Endothelial cell of umbilical vein (primary cell): ENCODE measurements around the gene MIR17HG. TPM values are rescaled to one million over a fixed set of nuclear protein-coding genes. Genes with fewer than 3 reads are reported as not detected.
A peak's percentile ranks its signal among the peaks of the same experiment; 100 is the strongest.

ENCODE experiments used
- BruUV-seq: library from RNA; stranded (reverse); fragments of 400-500 nt; replicated peaks from 2 replicates; lab custom pipeline; 2021; lab: Mats Ljungman, UMichigan
- CTCF ChIA-PET: fragments of 300-600, 350-600 bp; sonication (Branson Sonifier 250); formaldehyde crosslinking; loops from one replicate; lab custom pipeline; 2021; ENCODE audit warnings: antibody characterized with exemption, inconsistent platforms; lab: Charles Lee
- POLR2A ChIA-PET: fragments of 300-600, 350-600 bp; sonication (Branson Sonifier 250); formaldehyde crosslinking; loops from one replicate; lab custom pipeline; 2021; ENCODE audit warnings: antibody characterized with exemption, inconsistent platforms; lab: Charles Lee
- DNase-seq: peaks from one replicate; pipeline ENCODE4 v3.0.0-alpha.2; 2011; ENCODE audit warnings: low read depth, low spot score
- FAIRE-seq: peaks from 2 replicates; lab custom pipeline; 2011; peaks lifted over from hg19 to GRCh38; lab: Jason Lieb, UNC
- H2AFZ ChIP-seq: 2 replicates; pipeline ENCODE4 v1.6.0; 2012; ENCODE audit warnings: low read depth, low read length, control low read depth, inconsistent platforms
- H3K27ac ChIP-seq: 2 replicates; pipeline ENCODE4 v1.5.1; 2011; ENCODE audit warnings: low read depth, mild to moderate bottlenecking, control low read depth, low read length, moderate library complexity; ENCODE audit not compliant: insufficient read depth
- H3K27me3 ChIP-seq, 2 experiments: 2 replicates each; pipeline versions ENCODE4 v1.6.0 to v1.6.1; 2011; ENCODE audit warnings: low read length in 2 of 2, mixed read lengths in 1 of 2; ENCODE audit not compliant: control insufficient read depth in 2 of 2, insufficient read depth in 2 of 2
- H3K36me3 ChIP-seq, 2 experiments: 2 replicates in 1 of 2; 3 replicates in 1 of 2; pipeline ENCODE4 v1.5.1; 2011; ENCODE audit warnings: low read length in 2 of 2, mild to moderate bottlenecking in 1 of 2, moderate library complexity in 1 of 2; ENCODE audit not compliant: control insufficient read depth in 2 of 2, insufficient read depth in 2 of 2; ENCODE audit errors: extremely low read depth in 1 of 2
- H3K4me1 ChIP-seq: 3 replicates; pipeline ENCODE4 v1.5.1; 2011; ENCODE audit warnings: mild to moderate bottlenecking, low read length; ENCODE audit not compliant: control insufficient read depth, insufficient read depth; ENCODE audit errors: extremely low read depth
- H3K4me2 ChIP-seq: 2 replicates; pipeline ENCODE4 v1.6.1; 2011; ENCODE audit warnings: low read length, control low read depth, mixed read lengths; ENCODE audit not compliant: insufficient read depth
- H3K4me3 ChIP-seq, 3 experiments: fragments of 200-600 bp in 1 of 3; sonication (generic), shearing (Covaris generic) in 1 of 3; replicated peaks in 1 of 3; 2 replicates each; pipeline ENCODE4 v1.5.1; 2011 to 2016; ENCODE audit warnings: control low read depth in 3 of 3, low read length in 3 of 3, mild to moderate bottlenecking in 2 of 3, inconsistent platforms in 1 of 3, low read depth in 1 of 3, moderate library complexity in 1 of 3; ENCODE audit not compliant: insufficient read depth in 1 of 3
- H3K79me2 ChIP-seq: 2 replicates; pipeline ENCODE4 v1.6.0; 2012; ENCODE audit warnings: low read length, inconsistent platforms; ENCODE audit not compliant: control insufficient read depth, insufficient read depth
- H3K9ac ChIP-seq: replicated peaks from 2 replicates; pipeline ENCODE3; 2011; ENCODE audit warnings: low read length, control low read depth; ENCODE audit not compliant: insufficient read depth; ENCODE audit errors: extremely low read depth
- H3K9me1 ChIP-seq: replicated peaks from 3 replicates; pipeline ENCODE4 v1.6.0; 2011; ENCODE audit warnings: mild to moderate bottlenecking, low read length; ENCODE audit not compliant: control insufficient read depth, insufficient read depth; ENCODE audit errors: extremely low read depth
- H3K9me3 ChIP-seq: replicated peaks from 2 replicates; pipeline ENCODE4 v1.5.1; 2012; ENCODE audit warnings: low read length, inconsistent platforms; ENCODE audit not compliant: control insufficient read depth, insufficient read depth
- H4K20me1 ChIP-seq: replicated peaks from 2 replicates; pipeline ENCODE3; 2011; ENCODE audit warnings: mild to moderate bottlenecking, low read length; ENCODE audit not compliant: control insufficient read depth, insufficient read depth; ENCODE audit errors: extremely low read depth
- EZH2 ChIP-seq: IDR thresholded peaks from 2 replicates; pipeline ENCODE4 v1.6.1; 2012; ENCODE audit warnings: borderline replicate concordance, low read depth, mild to moderate bottlenecking, moderate library complexity, low read length, inconsistent platforms; ENCODE audit not compliant: severe bottlenecking
- FOS ChIP-seq: IDR thresholded peaks from 2 replicates; pipeline ENCODE4 v1.6.1; 2011; ENCODE audit warnings: mild to moderate bottlenecking, low read length, moderate library complexity, borderline replicate concordance; ENCODE audit not compliant: insufficient read depth
- GATA2 ChIP-seq: IDR thresholded peaks from 2 replicates; pipeline ENCODE4 v1.7.0; 2011; ENCODE audit warnings: low read depth, mild to moderate bottlenecking, moderate library complexity, mixed read lengths, low read length; ENCODE audit not compliant: insufficient read length, insufficient read depth
- JUN ChIP-seq: IDR thresholded peaks from 2 replicates; pipeline ENCODE4 v1.6.1; 2011; ENCODE audit warnings: borderline replicate concordance, low read depth; ENCODE audit not compliant: insufficient read length, insufficient read depth
- MAX ChIP-seq: IDR thresholded peaks from 2 replicates; pipeline ENCODE4 v1.6.1; 2011; ENCODE audit not compliant: insufficient read depth, insufficient read length
- MYC ChIP-seq: IDR thresholded peaks from one replicate; pipeline ENCODE4 v1.6.1; 2011; ENCODE audit warnings: mild to moderate bottlenecking, low read depth, low read length
- POLR2A ChIP-seq: IDR thresholded peaks from 2 replicates; pipeline ENCODE4 v1.6.1; 2012; ENCODE audit warnings: low read depth, mild to moderate bottlenecking, control low read depth, low read length
- POLR2AphosphoS5 ChIP-seq: IDR thresholded peaks from 2 replicates; pipeline ENCODE4 v1.6.1; 2012; ENCODE audit warnings: low read depth, mild to moderate bottlenecking, control low read depth, low read length, moderate library complexity; ENCODE audit not compliant: insufficient read depth
- dilution Hi-C: fragments of 300-500 bp; cut with MboI; formaldehyde crosslinking; loops from one replicate; pipeline ENCODE4 v1.15.0; 2019; ENCODE audit warnings: low sequenced_read_pairs; ENCODE audit not compliant: extremely low pct_ligation_motif_present
- intact Hi-C: fragments of 100-400 bp; cut with micrococcal nuclease; formaldehyde crosslinking; loops from one replicate; pipeline ENCODE4 v1.10.0; 2022
- polyA plus RNA-seq, 4 experiments: library from polyadenylated mRNA; depleted of rRNA in 3 of 4; stranded (reverse) in 3 of 4; unstranded in 1 of 4; fragments of >200 nt; gene quantifications; 2 replicates each; pipeline versions ENCODE4 v1.2.1 to v1.2.3, GENCODE V29; 2011 to 2012; ENCODE audit warnings: missing spikeins in 1 of 4
- total RNA-seq: library from RNA; stranded (reverse); gene quantifications from 2 replicates; pipeline ENCODE4 v1.2.3, GENCODE V29; 2021
- TF ChIP-seq, protein P1 (sequence below), 2 donors: IDR thresholded peaks; 1 replicate in 1 of 2; 2 replicates in 1 of 2; pipeline ENCODE4 v1.5.1; 2011; ENCODE audit warnings: low read length in 2 of 2, mild to moderate bottlenecking in 2 of 2, moderate library complexity in 2 of 2, control low read depth in 1 of 2, inconsistent platforms in 1 of 2, low read depth in 1 of 2; ENCODE audit not compliant: insufficient read depth in 1 of 2; ENCODE audit errors: extremely low read depth in 1 of 2

The MIR17HG gene
- total and polyA plus RNA-seq, 2 donors (not counting 3 experiments of a cell fraction or from before 2014, with no cell fraction given): 1.8 to 9.5 TPM

GRCh38 chr13:91375116-91375729 lies 27.7 kb downstream of the MIR17HG start:
- dilution Hi-C loops (no loop called here), intact Hi-C loops (loop anchor here (1.0 kb wide), 1 partner anchor 31 kb away; no protein-coding TSS in a partner anchor)
- peaks cover 0 to 8% of the 10 kb centered on the region in 2 experiments for H3K27me3 ChIP-seq
- BruUV-seq: no TSS peak
- no peaks in the 10 kb centered on the region for H4K20me1 ChIP-seq
- H2AFZ ChIP-seq: no peak overlapping the region
- H3K9me3 ChIP-seq: no peaks in the 10 kb centered on the region
- no peak overlapping the region for H3K4me3 ChIP-seq
- no peak for TF ChIP-seq MYC
- TF ChIP-seq, protein P1, sequence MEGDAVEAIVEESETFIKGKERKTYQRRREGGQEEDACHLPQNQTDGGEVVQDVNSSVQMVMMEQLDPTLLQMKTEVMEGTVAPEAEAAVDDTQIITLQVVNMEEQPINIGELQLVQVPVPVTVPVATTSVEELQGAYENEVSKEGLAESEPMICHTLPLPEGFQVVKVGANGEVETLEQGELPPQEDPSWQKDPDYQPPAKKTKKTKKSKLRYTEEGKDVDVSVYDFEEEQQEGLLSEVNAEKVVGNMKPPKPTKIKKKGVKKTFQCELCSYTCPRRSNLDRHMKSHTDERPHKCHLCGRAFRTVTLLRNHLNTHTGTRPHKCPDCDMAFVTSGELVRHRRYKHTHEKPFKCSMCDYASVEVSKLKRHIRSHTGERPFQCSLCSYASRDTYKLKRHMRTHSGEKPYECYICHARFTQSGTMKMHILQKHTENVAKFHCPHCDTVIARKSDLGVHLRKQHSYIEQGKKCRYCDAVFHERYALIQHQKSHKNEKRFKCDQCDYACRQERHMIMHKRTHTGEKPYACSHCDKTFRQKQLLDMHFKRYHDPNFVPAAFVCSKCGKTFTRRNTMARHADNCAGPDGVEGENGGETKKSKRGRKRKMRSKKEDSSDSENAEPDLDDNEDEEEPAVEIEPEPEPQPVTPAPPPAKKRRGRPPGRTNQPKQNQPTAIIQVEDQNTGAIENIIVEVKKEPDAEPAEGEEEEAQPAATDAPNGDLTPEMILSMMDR (IDR thresholded peaks at IDR 0.05; ENCODE audit: extremely low read depth in 1 of 2, insufficient read depth in 1 of 2, low read depth in 1 of 2, low read length in 2 of 2): peak; percentile 23 to 45
- H3K9me1 ChIP-seq: no peaks in the 10 kb centered on the region
- ChIA-PET CTCF (interaction anchor here (1.5 to 2.9 kb wide), 3 partner anchors 8 to 31 kb away, joined by 4 to 20 read pairs (median 5); no protein-coding TSS in a partner anchor), POLR2A (no interaction called here)
- no peak overlapping the region for H3K27ac ChIP-seq
- FAIRE-seq: peak; percentile 38
- no peak overlapping the region for H3K4me2 ChIP-seq
- no peaks in the 10 kb centered on the region for H3K79me2 ChIP-seq
- no peaks in the 10 kb centered on the region for H3K36me3 ChIP-seq
- no peak overlapping the region for H3K9ac ChIP-seq
- H3K4me1 ChIP-seq: no peaks in the 10 kb centered on the region
- DNase-seq: no peak

- Histone ChIP-seq H3K27me3 (peaks cover 4 to 8% of the 10 kb centered on the region in 2 experiments), H3K9ac (no peak overlapping the region), H4K20me1 (no peaks in the 10 kb centered on the region), H3K9me1 (no peaks in the 10 kb centered on the region), H3K4me3 (no peak overlapping the region), H3K79me2 (no peaks in the 10 kb centered on the region), H3K9me3 (no peaks in the 10 kb centered on the region), H3K27ac (no peak overlapping the region), H3K36me3 (no peaks in the 10 kb centered on the region), H3K4me2 (no peak overlapping the region), H2AFZ (no peak overlapping the region), H3K4me1 (no peaks in the 10 kb centered on the region)
- no peak for TF ChIP-seq MYC
- no peak for TF ChIP-seq FOS
- TF ChIP-seq, protein P1 (IDR thresholded peaks at IDR 0.05; ENCODE audit: extremely low read depth in 1 of 2, insufficient read depth in 1 of 2, low read depth in 1 of 2, low read length in 2 of 2): no peak
- TF ChIP-seq EZH2: no peak
- no peak for TF ChIP-seq POLR2A
- no peak for TF ChIP-seq JUN
- no peak for TF ChIP-seq MAX
- TF ChIP-seq POLR2AphosphoS5: no peak
- no peak for TF ChIP-seq GATA2
- ChIA-PET CTCF (interaction anchor here (1.0 to 1.8 kb wide), 9 partner anchors 8 to 341 kb away, joined by 3 to 25 read pairs (median 3); no protein-coding TSS in a partner anchor), POLR2A (no interaction called here)
- dilution Hi-C loops: no loop called here
- DNase-seq: peak; percentile 22
- intact Hi-C loops: no loop called here
- no TSS peak for BruUV-seq
- no peak for FAIRE-seq
These were observed 33.9 kb downstream of the MIR17HG start for GRCh38 chr13:91381371-91381770.
